ENCODE measurements around the gene VTI1A.

The VTI1A gene

GRCh38 chr10:112429147-112429546, 17.9 kb upstream of the VTI1A start:
- Histone ChIP-seq H3K4me3 (ENCODE audit: low read length) (no peak overlapping the region), H3K9ac (ENCODE audit: low read length) (no peak overlapping the region), H3K4me1 (ENCODE audit: control insufficient read depth, insufficient read depth, low read length) (no peaks in the 10 kb centered on the region), H3K9me3 (ENCODE audit: control insufficient read depth, low read length) (no peaks in the 10 kb centered on the region), H3K27me3 (replicated peaks; ENCODE audit: control insufficient read depth, insufficient read depth, low read length) (no peaks in the 10 kb centered on the region), H3K36me3 (ENCODE audit: control insufficient read depth, insufficient read depth, low read length, severe bottlenecking) (peaks cover 97% of the 10 kb centered on the region)
- no peak for DNase-seq (ENCODE audit: low read depth)

GRCh38 chr10:112429654-112430230, 17.3 kb upstream of the VTI1A start:
- no peaks in the 10 kb centered on the region for H3K4me1 ChIP-seq (ENCODE audit: control insufficient read depth, insufficient read depth, low read length)
- H3K9me3 ChIP-seq (ENCODE audit: control insufficient read depth, low read length), result no peaks in the 10 kb centered on the region
- peaks cover 97% of the 10 kb centered on the region for H3K36me3 ChIP-seq (ENCODE audit: control insufficient read depth, insufficient read depth, low read length, severe bottlenecking)
- no peaks in the 10 kb centered on the region for H3K27me3 ChIP-seq (replicated peaks; ENCODE audit: control insufficient read depth, insufficient read depth, low read length)
- DNase-seq (ENCODE audit: low read depth), result no peak
- H3K9ac ChIP-seq (ENCODE audit: low read length), result no peak overlapping the region
- no peak overlapping the region for H3K4me3 ChIP-seq (ENCODE audit: low read length)

GRCh38 chr10:112433136-112433535, 13.9 kb upstream of the VTI1A start:
- DNase-seq (ENCODE audit: low read depth), result no peak
- Histone ChIP-seq H3K36me3 (ENCODE audit: control insufficient read depth, insufficient read depth, low read length, severe bottlenecking) (peaks cover 95% of the 10 kb centered on the region), H3K27me3 (replicated peaks; ENCODE audit: control insufficient read depth, insufficient read depth, low read length) (no peaks in the 10 kb centered on the region), H3K4me3 (ENCODE audit: low read length) (no peak overlapping the region), H3K9me3 (ENCODE audit: control insufficient read depth, low read length) (no peaks in the 10 kb centered on the region), H3K4me1 (ENCODE audit: control insufficient read depth, insufficient read depth, low read length) (no peaks in the 10 kb centered on the region), H3K9ac (ENCODE audit: low read length) (no peak overlapping the region)

GRCh38 chr10:112434988-112435619, 11.9 kb upstream of the VTI1A start:
- H3K36me3 ChIP-seq (ENCODE audit: control insufficient read depth, insufficient read depth, low read length, severe bottlenecking), result peaks cover 93% of the 10 kb centered on the region
- peak; percentile 60 for DNase-seq (ENCODE audit: low read depth)
- H3K4me3 ChIP-seq (ENCODE audit: low read length), result no peak overlapping the region
- no peaks in the 10 kb centered on the region for H3K27me3 ChIP-seq (replicated peaks; ENCODE audit: control insufficient read depth, insufficient read depth, low read length)
- no peaks in the 10 kb centered on the region for H3K4me1 ChIP-seq (ENCODE audit: control insufficient read depth, insufficient read depth, low read length)
- no peaks in the 10 kb centered on the region for H3K9me3 ChIP-seq (ENCODE audit: control insufficient read depth, low read length)
- H3K9ac ChIP-seq (ENCODE audit: low read length), result no peak overlapping the region

GRCh38 chr10:112438356-112438755, 8.7 kb upstream of the VTI1A start:
- no peak for DNase-seq (ENCODE audit: low read depth)
- Histone ChIP-seq H3K36me3 (ENCODE audit: control insufficient read depth, insufficient read depth, low read length, severe bottlenecking) (peaks cover 88% of the 10 kb centered on the region), H3K9me3 (ENCODE audit: control insufficient read depth, low read length) (no peaks in the 10 kb centered on the region), H3K9ac (ENCODE audit: low read length) (no peak overlapping the region), H3K4me3 (ENCODE audit: low read length) (no peak overlapping the region), H3K27me3 (replicated peaks; ENCODE audit: control insufficient read depth, insufficient read depth, low read length) (no peaks in the 10 kb centered on the region), H3K4me1 (ENCODE audit: control insufficient read depth, insufficient read depth, low read length) (no peaks in the 10 kb centered on the region)

GRCh38 chr10:112441520-112441919, 5.5 kb upstream of the VTI1A start:
- H3K4me3 ChIP-seq (ENCODE audit: low read length), result no peak overlapping the region
- peaks cover 75% of the 10 kb centered on the region for H3K36me3 ChIP-seq (ENCODE audit: control insufficient read depth, insufficient read depth, low read length, severe bottlenecking)
- DNase-seq (ENCODE audit: low read depth), result no peak
- H3K4me1 ChIP-seq (ENCODE audit: control insufficient read depth, insufficient read depth, low read length), result peaks cover 8% of the 10 kb centered on the region
- H3K27me3 ChIP-seq (replicated peaks; ENCODE audit: control insufficient read depth, insufficient read depth, low read length), result no peaks in the 10 kb centered on the region
- H3K9ac ChIP-seq (ENCODE audit: low read length), result no peak overlapping the region
- no peaks in the 10 kb centered on the region for H3K9me3 ChIP-seq (ENCODE audit: control insufficient read depth, low read length)

GRCh38 chr10:112442063-112442462, 5.0 kb upstream of the VTI1A start:
- Histone ChIP-seq H3K27me3 (replicated peaks; ENCODE audit: control insufficient read depth, insufficient read depth, low read length) (no peaks in the 10 kb centered on the region), H3K4me3 (ENCODE audit: low read length) (no peak overlapping the region), H3K9ac (ENCODE audit: low read length) (no peak overlapping the region), H3K9me3 (ENCODE audit: control insufficient read depth, low read length) (no peaks in the 10 kb centered on the region), H3K4me1 (ENCODE audit: control insufficient read depth, insufficient read depth, low read length) (peaks cover 8% of the 10 kb centered on the region), H3K36me3 (ENCODE audit: control insufficient read depth, insufficient read depth, low read length, severe bottlenecking) (peaks cover 69% of the 10 kb centered on the region)
- DNase-seq (ENCODE audit: low read depth), result no peak

GRCh38 chr10:112446055-112446854, 760 bp upstream of the VTI1A start:
- Histone ChIP-seq H3K9ac (ENCODE audit: low read length) (peak overlapping the region; percentile 98), H3K4me1 (ENCODE audit: control insufficient read depth, insufficient read depth, low read length) (peaks cover 19% of the 10 kb centered on the region), H3K9me3 (ENCODE audit: control insufficient read depth, low read length) (no peaks in the 10 kb centered on the region), H3K27me3 (replicated peaks; ENCODE audit: control insufficient read depth, insufficient read depth, low read length) (no peaks in the 10 kb centered on the region), H3K4me3 (ENCODE audit: low read length) (peak overlapping the region; percentile 98), H3K36me3 (ENCODE audit: control insufficient read depth, insufficient read depth, low read length, severe bottlenecking) (peaks cover 37% of the 10 kb centered on the region)
- DNase-seq (ENCODE audit: low read depth), result peak; percentile 47

GRCh38 chr10:112447620-112447928, 559 bp downstream of the VTI1A start:
- peaks cover 19% of the 10 kb centered on the region for H3K4me1 ChIP-seq (ENCODE audit: control insufficient read depth, insufficient read depth, low read length)
- peak overlapping the region; percentile 98 for H3K4me3 ChIP-seq (ENCODE audit: low read length)
- DNase-seq (ENCODE audit: low read depth), result no peak
- H3K9me3 ChIP-seq (ENCODE audit: control insufficient read depth, low read length), result no peaks in the 10 kb centered on the region
- H3K27me3 ChIP-seq (replicated peaks; ENCODE audit: control insufficient read depth, insufficient read depth, low read length), result no peaks in the 10 kb centered on the region
- peaks cover 24% of the 10 kb centered on the region for H3K36me3 ChIP-seq (ENCODE audit: control insufficient read depth, insufficient read depth, low read length, severe bottlenecking)
- peak overlapping the region; percentile 98 for H3K9ac ChIP-seq (ENCODE audit: low read length)

- H3K4me1 ChIP-seq (ENCODE audit: control insufficient read depth, insufficient read depth, low read length), result peaks cover 19% of the 10 kb centered on the region
- no peak for DNase-seq (ENCODE audit: low read depth)
- peaks cover 13% of the 10 kb centered on the region for H3K36me3 ChIP-seq (ENCODE audit: control insufficient read depth, insufficient read depth, low read length, severe bottlenecking)
Measured at GRCh38 chr10:112448888-112449287, 1.9 kb downstream of the VTI1A start.

GRCh38 chr10:112454910-112455779, 8.1 kb downstream of the VTI1A start:
- Histone ChIP-seq H3K4me1 (ENCODE audit: control insufficient read depth, insufficient read depth, low read length) (no peaks in the 10 kb centered on the region), H3K27me3 (replicated peaks; ENCODE audit: control insufficient read depth, insufficient read depth, low read length) (no peaks in the 10 kb centered on the region), H3K36me3 (ENCODE audit: control insufficient read depth, insufficient read depth, low read length, severe bottlenecking) (no peaks in the 10 kb centered on the region), H3K9me3 (ENCODE audit: control insufficient read depth, low read length) (peaks cover 4% of the 10 kb centered on the region), H3K4me3 (ENCODE audit: low read length) (no peak overlapping the region), H3K9ac (ENCODE audit: low read length) (no peak overlapping the region)
- no peak for DNase-seq (ENCODE audit: low read depth)

More at GRCh38 chr10:112448888-112449287, 1.9 kb downstream of the VTI1A start:
- Histone ChIP-seq H3K9ac (ENCODE audit: low read length) (no peak overlapping the region), H3K27me3 (replicated peaks; ENCODE audit: control insufficient read depth, insufficient read depth, low read length) (no peaks in the 10 kb centered on the region), H3K4me3 (ENCODE audit: low read length) (no peak overlapping the region), H3K9me3 (ENCODE audit: control insufficient read depth, low read length) (peaks cover 3% of the 10 kb centered on the region)

Measured in adipocyte (in vitro differentiated cells).